ENCODE measurements around the gene GABBR2. TPM values are rescaled to one million over a fixed set of nuclear protein-coding genes. Genes with fewer than 3 reads are reported as not detected.

GABBR2 gene
- total and polyA plus RNA-seq, 9 of the 15 experiments (the other 6 are each of a cell fraction or from before 2014, with no cell fraction given): 0.15 to 1.9 (median 0.32) TPM

DNA sequence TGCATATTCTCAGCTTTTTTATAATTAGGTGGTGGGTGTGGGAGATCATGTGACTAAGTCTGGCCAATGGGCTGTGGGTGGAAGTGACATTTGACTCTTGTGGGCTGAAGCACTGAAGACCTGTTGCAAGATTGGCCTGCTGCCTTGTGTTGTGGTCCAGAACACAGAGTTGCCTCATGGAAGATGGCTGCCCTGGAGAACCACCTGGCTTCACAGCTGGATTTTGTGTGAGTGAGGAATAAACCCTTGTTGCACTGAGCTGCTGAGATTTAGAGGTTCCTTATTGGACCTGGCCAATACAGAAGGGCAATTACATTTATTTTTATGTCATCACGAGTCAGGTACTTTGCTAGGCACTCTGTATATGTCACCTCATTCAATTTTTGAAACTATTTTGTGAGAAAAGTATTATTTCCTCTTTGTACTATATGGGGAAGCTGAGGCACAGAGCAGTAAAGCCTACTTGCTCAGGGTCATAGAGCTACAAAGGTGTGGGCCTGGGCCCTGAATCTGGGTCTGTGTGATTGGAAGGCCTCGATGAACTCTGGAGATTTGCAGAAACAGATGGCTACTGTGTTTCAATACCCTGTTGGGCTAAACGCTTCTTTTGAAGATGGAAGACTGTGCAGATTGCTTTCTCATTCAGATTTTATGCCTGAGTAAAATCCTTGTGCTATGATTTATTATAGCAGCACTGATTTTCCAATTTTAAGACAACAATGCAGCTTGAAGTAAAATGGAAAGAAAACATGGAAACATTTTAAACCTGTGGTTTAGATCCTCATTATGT lies 382.1 kb downstream of the GABBR2 start (continued):
- no peak for TF ChIP-seq MXD1 (CRISPR knock-in tag; IDR thresholded peaks at IDR 0.05; ENCODE audit: borderline replicate concordance, poor library complexity, severe bottlenecking)
- no peak for TF ChIP-seq CAMTA2 (CRISPR knock-in tag; conservative IDR thresholded peaks at IDR 0.05)
- TF ChIP-seq UBTF (IDR thresholded peaks at IDR 0.05; ENCODE audit: borderline replicate concordance in 1 of 2, low read depth in 2 of 2, low read length in 2 of 2): no peak
- TF ChIP-seq POLR2B (IDR thresholded peaks at IDR 0.05; ENCODE audit: low read depth, partially characterized antibody): no peak
- no peak for TF ChIP-seq ZNF124 (CRISPR knock-in tag; IDR thresholded peaks at IDR 0.05)
- no peak for TF ChIP-seq MTF1 (CRISPR knock-in tag; IDR thresholded peaks at IDR 0.05; ENCODE audit: borderline replicate concordance)
- no peak for TF ChIP-seq RHOXF2B (CRISPR knock-in tag; conservative IDR thresholded peaks at IDR 0.05)
- no peak for TF ChIP-seq SP1 (CRISPR knock-in tag; IDR thresholded peaks at IDR 0.05)
- TF ChIP-seq TAF7 (tag; IDR thresholded peaks at IDR 0.05): 0 out of 2 replicates have a peak, but pooled peaks have one; percentile 13
- TF ChIP-seq CC2D1A (IDR thresholded peaks at IDR 0.05): no peak
- TF ChIP-seq JUND (IDR thresholded peaks at IDR 0.05; ENCODE audit: borderline replicate concordance, low read depth, low read length): peak; percentile 51; the same call in 1 of the 2 replicates
- TF ChIP-seq JUND (tag; IDR thresholded peaks at IDR 0.05; ENCODE audit: borderline replicate concordance, low read depth, low read length): no peak; the same call in 2 of the 3 replicates
- TF ChIP-seq JUN (IDR thresholded peaks at IDR 0.05; ENCODE audit: borderline replicate concordance, low read depth, low read length): 0 out of 2 replicates have a peak, but pooled peaks have one; percentile 0
- no peak for TF ChIP-seq JUN (CRISPR knock-in tag; IDR thresholded peaks at IDR 0.05; ENCODE audit: borderline replicate concordance)
- TF ChIP-seq ATF7 (IDR thresholded peaks at IDR 0.05): peak; percentile 28; the same call in 1 of the 2 replicates
- TF ChIP-seq, protein P1, sequence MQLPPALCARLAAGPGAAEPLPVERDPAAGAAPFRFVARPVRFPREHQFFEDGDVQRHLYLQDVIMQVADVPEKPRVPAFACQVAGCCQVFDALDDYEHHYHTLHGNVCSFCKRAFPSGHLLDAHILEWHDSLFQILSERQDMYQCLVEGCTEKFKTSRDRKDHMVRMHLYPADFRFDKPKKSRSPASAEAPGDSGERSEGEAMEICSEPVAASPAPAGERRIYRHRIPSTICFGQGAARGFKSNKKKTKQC (CRISPR knock-in tag; IDR thresholded peaks at IDR 0.05): no peak
- TF ChIP-seq, protein P2, sequence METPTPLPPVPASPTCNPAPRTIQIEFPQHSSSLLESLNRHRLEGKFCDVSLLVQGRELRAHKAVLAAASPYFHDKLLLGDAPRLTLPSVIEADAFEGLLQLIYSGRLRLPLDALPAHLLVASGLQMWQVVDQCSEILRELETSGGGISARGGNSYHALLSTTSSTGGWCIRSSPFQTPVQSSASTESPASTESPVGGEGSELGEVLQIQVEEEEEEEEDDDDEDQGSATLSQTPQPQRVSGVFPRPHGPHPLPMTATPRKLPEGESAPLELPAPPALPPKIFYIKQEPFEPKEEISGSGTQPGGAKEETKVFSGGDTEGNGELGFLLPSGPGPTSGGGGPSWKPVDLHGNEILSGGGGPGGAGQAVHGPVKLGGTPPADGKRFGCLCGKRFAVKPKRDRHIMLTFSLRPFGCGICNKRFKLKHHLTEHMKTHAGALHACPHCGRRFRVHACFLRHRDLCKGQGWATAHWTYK (CRISPR knock-in tag; IDR thresholded peaks at IDR 0.05): no peak
- no peak for TF ChIP-seq ZEB2 (IDR thresholded peaks at IDR 0.05)
- TF ChIP-seq ZNF174 (CRISPR knock-in tag; IDR thresholded peaks at IDR 0.05): no peak
- TF ChIP-seq, protein P3, sequence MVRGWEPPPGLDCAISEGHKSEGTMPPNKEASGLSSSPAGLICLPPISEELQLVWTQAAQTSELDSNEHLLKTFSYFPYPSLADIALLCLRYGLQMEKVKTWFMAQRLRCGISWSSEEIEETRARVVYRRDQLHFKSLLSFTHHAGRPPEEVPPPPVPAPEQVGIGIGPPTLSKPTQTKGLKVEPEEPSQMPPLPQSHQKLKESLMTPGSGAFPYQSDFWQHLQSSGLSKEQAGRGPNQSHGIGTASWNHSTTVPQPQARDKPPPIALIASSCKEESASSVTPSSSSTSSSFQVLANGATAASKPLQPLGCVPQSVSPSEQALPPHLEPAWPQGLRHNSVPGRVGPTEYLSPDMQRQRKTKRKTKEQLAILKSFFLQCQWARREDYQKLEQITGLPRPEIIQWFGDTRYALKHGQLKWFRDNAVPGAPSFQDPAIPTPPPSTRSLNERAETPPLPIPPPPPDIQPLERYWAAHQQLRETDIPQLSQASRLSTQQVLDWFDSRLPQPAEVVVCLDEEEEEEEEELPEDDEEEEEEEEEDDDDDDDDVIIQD (CRISPR knock-in tag; IDR thresholded peaks at IDR 0.05): no peak
- peak; percentile 22; the same call in 1 of the 2 replicates for TF ChIP-seq CREM (IDR thresholded peaks at IDR 0.05; ENCODE audit: low read depth)
- TF ChIP-seq CBFB (CRISPR knock-in tag; IDR thresholded peaks at IDR 0.05): no peak
- no peak for TF ChIP-seq HMG20A (CRISPR knock-in tag; conservative IDR thresholded peaks at IDR 0.05)

All from K562 (cell line).